ENCODE data around the gene NUAK1. TPM values are rescaled to one million over a fixed set of nuclear protein-coding genes. Genes with fewer than 3 reads are reported as not detected.

Gene NUAK1
- total RNA-seq, 4 donors from 2014 or later, result 18.9 to 34.5 (median 29.1) TPM

DNA sequence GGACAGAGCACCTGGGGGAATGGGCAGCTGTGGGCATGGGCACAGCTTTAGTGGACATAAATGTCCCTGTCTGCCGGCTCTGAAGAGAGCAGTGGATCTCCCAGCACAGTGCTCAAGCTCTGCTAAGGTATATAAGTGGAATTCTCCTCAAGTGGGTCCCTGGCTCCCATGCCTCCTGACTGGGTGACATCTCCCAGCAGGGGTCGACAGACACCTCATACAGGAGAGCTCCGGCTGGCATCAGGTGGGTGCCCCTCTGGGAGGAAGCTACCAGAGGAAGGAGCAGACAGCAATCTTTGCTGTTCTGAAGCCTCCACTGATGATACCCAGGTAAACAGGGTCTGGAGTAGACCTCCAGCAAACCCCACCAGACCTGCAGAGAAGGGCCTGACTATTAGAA, 25.0 kb upstream of the NUAK1 start:
- Histone ChIP-seq H3K27me3 (no peaks in the 10 kb centered on the region), H3K4me3 (no peak overlapping the region), H3K4me1 (no peaks in the 10 kb centered on the region), H3K36me3 (no peaks in the 10 kb centered on the region), H3K27ac (no peak overlapping the region), H3K9me3 (no peaks in the 10 kb centered on the region)
- DNase-seq, result no peak
- no peak for ATAC-seq
- in situ Hi-C loops (cut with MboI; ENCODE audit: low sequenced_read_pairs in 4 of 4) (no loop called here), intact Hi-C loops (cut with DNase I; ENCODE audit: low total_unique reads) (no loop called here)
- TF ChIP-seq POLR2A (IDR thresholded peaks at IDR 0.05), result no peak
- TF ChIP-seq, protein P1, sequence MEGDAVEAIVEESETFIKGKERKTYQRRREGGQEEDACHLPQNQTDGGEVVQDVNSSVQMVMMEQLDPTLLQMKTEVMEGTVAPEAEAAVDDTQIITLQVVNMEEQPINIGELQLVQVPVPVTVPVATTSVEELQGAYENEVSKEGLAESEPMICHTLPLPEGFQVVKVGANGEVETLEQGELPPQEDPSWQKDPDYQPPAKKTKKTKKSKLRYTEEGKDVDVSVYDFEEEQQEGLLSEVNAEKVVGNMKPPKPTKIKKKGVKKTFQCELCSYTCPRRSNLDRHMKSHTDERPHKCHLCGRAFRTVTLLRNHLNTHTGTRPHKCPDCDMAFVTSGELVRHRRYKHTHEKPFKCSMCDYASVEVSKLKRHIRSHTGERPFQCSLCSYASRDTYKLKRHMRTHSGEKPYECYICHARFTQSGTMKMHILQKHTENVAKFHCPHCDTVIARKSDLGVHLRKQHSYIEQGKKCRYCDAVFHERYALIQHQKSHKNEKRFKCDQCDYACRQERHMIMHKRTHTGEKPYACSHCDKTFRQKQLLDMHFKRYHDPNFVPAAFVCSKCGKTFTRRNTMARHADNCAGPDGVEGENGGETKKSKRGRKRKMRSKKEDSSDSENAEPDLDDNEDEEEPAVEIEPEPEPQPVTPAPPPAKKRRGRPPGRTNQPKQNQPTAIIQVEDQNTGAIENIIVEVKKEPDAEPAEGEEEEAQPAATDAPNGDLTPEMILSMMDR (IDR thresholded peaks at IDR 0.05 in 4 of 5, conservative IDR thresholded peaks at IDR 0.05 in 1 of 5), result no peak

DNA sequence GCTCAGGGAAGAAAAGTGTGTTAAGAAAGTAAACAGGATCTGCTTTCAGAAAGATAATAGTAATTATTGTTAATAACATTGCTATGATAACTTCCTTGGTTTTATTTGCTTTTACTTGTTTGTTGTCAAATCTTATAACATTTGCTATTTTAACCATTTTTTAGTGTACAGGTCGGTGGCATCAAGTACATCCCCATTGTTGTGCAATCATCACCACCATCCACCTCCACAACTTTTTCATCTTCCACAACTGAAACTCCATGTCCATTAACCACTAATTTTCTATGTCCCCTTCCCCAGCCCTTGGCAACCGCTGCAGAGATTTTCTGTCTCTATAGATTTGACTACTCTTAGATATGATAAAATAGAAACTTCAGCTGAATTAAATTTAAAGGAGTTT, 22.7 kb upstream of the NUAK1 start:
- Histone ChIP-seq H3K4me1 (no peaks in the 10 kb centered on the region), H3K27ac (no peak overlapping the region), H3K27me3 (no peaks in the 10 kb centered on the region), H3K9me3 (no peaks in the 10 kb centered on the region), H3K36me3 (no peaks in the 10 kb centered on the region), H3K4me3 (no peak overlapping the region)
- intact Hi-C loops (cut with DNase I; ENCODE audit: low total_unique reads) (no loop called here), in situ Hi-C loops (cut with MboI; ENCODE audit: low sequenced_read_pairs in 4 of 4) (no loop called here)
- TF ChIP-seq, protein P1 (IDR thresholded peaks at IDR 0.05 in 4 of 5, conservative IDR thresholded peaks at IDR 0.05 in 1 of 5), result no peak
- TF ChIP-seq POLR2A (IDR thresholded peaks at IDR 0.05), result no peak
- no peak for ATAC-seq
- no peak for DNase-seq

DNA sequence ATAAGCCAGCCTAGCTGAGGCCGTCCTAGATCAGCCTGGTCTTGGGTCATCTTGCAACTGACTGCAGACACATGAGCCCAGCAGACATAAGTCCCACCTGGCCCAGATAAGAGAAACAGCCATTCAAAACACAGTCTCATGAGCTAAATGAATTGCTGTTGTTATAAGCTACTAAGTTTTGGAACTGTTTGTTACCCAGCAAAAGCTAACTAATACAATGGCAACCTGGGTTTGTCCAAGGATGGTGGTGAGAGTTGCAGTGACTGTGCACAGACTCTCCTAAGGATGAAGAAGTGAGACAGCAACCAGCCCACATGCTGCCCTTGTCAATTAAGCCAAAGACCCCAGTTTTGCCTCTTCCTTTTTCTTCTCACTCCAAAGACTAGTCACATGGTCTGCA, 22.2 kb upstream of the NUAK1 start:
- no peak for TF ChIP-seq POLR2A (IDR thresholded peaks at IDR 0.05)
- in situ Hi-C loops (cut with MboI; ENCODE audit: low sequenced_read_pairs in 4 of 4) (no loop called here), intact Hi-C loops (cut with DNase I; ENCODE audit: low total_unique reads) (no loop called here)
- Histone ChIP-seq H3K36me3 (no peaks in the 10 kb centered on the region), H3K4me1 (no peaks in the 10 kb centered on the region), H3K27me3 (no peaks in the 10 kb centered on the region), H3K27ac (no peak overlapping the region), H3K9me3 (no peaks in the 10 kb centered on the region), H3K4me3 (no peak overlapping the region)
- DNase-seq (no peak), ATAC-seq (no peak)

DNA sequence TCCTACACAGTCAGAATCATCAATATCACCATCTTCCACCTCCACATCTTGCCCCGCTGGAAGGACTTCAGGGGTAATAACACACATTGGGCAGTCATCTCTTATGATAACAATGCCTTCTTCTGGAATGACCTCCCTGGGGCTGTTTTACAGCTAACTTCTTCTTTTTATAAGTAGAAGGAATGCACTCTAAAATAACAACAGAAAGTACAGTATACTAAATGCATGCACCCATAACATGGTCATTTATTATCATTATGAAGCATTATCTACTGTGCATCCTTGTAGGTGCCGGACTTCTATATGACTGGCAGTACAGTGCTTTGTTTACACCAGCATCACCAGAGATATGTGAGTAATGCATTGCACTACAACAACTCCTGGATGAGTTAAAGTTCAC, 19.0 kb upstream of the NUAK1 start:
- ATAC-seq (no peak), DNase-seq (no peak)
- H3K4me3 ChIP-seq, result no peak overlapping the region
- H3K27ac ChIP-seq, result no peak overlapping the region
- H3K9me3 ChIP-seq, result no peaks in the 10 kb centered on the region
- no peak for TF ChIP-seq POLR2A (IDR thresholded peaks at IDR 0.05)
- TF ChIP-seq, protein P1 (IDR thresholded peaks at IDR 0.05 in 4 of 5, conservative IDR thresholded peaks at IDR 0.05 in 1 of 5), result no peak
- no peaks in the 10 kb centered on the region for H3K27me3 ChIP-seq
- intact Hi-C loops (cut with DNase I; ENCODE audit: low total_unique reads) (no loop called here), in situ Hi-C loops (cut with MboI; ENCODE audit: low sequenced_read_pairs in 4 of 4) (no loop called here)
- H3K4me1 ChIP-seq, result peaks cover 10 to 14% of the 10 kb centered on the region in 2 donors
- H3K36me3 ChIP-seq, result no peaks in the 10 kb centered on the region

DNA sequence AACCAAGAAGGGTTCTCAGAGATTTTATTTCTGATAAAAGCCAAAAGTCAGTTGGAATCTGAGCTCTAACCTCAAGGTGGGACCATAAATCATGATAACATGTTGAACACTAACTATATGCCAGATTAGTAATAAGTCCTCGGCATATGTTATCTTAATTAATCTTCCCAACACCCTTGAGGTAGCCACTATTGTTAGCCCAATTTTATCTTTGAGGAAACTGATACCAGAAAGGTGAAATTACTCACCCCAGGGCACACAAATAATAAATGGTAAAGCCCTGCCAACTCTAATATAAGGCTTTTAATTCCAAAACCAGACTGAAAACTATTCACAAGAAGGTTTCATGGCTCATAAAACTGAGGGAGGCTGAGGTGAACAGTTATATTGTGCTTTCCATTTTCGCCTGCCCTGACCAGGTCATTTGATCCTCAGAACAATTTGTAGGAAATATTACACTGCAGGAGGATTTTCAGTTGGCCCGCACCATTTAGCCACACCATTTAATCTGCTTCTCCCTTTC, 16.1 kb upstream of the NUAK1 start:
- peaks cover 10 to 19% of the 10 kb centered on the region in 2 donors for H3K4me1 ChIP-seq
- H3K4me3 ChIP-seq, result no peak overlapping the region
- in situ Hi-C loops (cut with MboI; ENCODE audit: low sequenced_read_pairs in 4 of 4) (no loop called here), intact Hi-C loops (cut with DNase I; ENCODE audit: low total_unique reads) (no loop called here)
- DNase-seq (no peak), ATAC-seq (peak; percentile 79 to 80)
- no peaks in the 10 kb centered on the region for H3K9me3 ChIP-seq
- H3K27me3 ChIP-seq, result no peaks in the 10 kb centered on the region
- peak overlapping the region in 2 of 4 donors; percentile 20 to 68 for H3K27ac ChIP-seq
- H3K36me3 ChIP-seq, result no peaks in the 10 kb centered on the region
- TF ChIP-seq POLR2A (IDR thresholded peaks at IDR 0.05), result no peak
- TF ChIP-seq, protein P1 (IDR thresholded peaks at IDR 0.05 in 4 of 5, conservative IDR thresholded peaks at IDR 0.05 in 1 of 5), result no peak
